ENCODE results near the gene PDK2. TPM values are rescaled to one million over a fixed set of nuclear protein-coding genes. Genes with fewer than 3 reads are reported as not detected.
"Not testable (repeated sequence)": the region's sequence is repeated elsewhere in the genome, so short reads cannot be mapped to it uniquely, and the experiment has no call there.

Gene PDK2
- total RNA-seq, 1 experiment from 2014 or later: 9.5 TPM

DNA sequence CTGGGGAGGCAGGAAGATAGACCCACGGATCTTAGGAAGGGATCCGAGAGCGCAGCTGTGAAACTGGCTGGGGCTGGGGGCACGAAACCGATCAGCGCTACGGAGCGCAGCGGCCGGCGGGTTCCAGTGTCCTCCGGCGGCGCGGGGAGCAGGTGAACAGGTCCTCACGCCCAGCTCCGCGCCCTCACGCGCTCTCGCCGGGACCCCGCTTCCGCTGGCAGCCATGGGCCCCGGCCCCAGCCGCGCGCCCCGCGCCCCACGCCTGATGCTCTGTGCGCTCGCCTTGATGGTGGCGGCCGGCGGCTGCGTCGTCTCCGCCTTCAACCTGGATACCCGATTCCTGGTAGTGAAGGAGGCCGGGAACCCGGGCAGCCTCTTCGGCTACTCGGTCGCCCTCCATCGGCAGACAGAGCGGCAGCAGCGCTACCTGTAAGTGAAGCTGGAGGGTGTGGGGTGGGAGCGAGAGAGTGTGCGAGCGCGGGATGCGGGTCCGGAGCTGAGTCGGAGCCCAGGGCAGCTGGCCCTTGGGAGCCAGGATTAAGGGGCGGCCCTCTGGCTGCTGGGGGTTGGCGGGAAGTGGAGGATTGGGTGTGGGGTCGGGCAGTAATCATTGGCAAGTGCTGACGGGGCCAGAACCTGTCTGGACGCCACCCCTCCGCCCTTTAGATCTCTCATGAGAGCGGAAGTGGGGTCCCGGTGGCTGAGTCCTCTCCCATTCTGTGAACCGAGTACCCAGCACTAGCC is 38.8 kb upstream of the PDK2 start:
- in situ Hi-C loops (cut with HindIII; ENCODE audit: low pct_unique_long_range_greater_than_20kb, low sequenced_read_pairs): no loop called here
- peak; percentile 64 for DNase-seq (ENCODE audit: low read depth, low spot score)

GRCh38 chr17:50056961-50057330 is 38.2 kb upstream of the PDK2 start:
- in situ Hi-C loops (cut with HindIII; ENCODE audit: low pct_unique_long_range_greater_than_20kb, low sequenced_read_pairs): no loop called here
- no peak for DNase-seq (ENCODE audit: low read depth, low spot score)

GRCh38 chr17:50057521-50057991 is 37.6 kb upstream of the PDK2 start:
- in situ Hi-C loops (cut with HindIII; ENCODE audit: low pct_unique_long_range_greater_than_20kb, low sequenced_read_pairs): no loop called here

GRCh38 chr17:50058296-50058953 is 36.7 kb upstream of the PDK2 start:
- no peak for DNase-seq (ENCODE audit: low read depth, low spot score)
- in situ Hi-C loops (cut with HindIII; ENCODE audit: low pct_unique_long_range_greater_than_20kb, low sequenced_read_pairs): no loop called here

More at GRCh38 chr17:50057521-50057991, 37.6 kb upstream of the PDK2 start:
- no peak for DNase-seq (ENCODE audit: low read depth, low spot score)

- no peak for DNase-seq (ENCODE audit: low read depth, low spot score)
- in situ Hi-C loops (cut with HindIII; ENCODE audit: low pct_unique_long_range_greater_than_20kb, low sequenced_read_pairs): no loop called here
Observed at GRCh38 chr17:50059256-50059655, 35.9 kb upstream of the PDK2 start.

- DNase-seq (ENCODE audit: low read depth, low spot score): no peak
- in situ Hi-C loops (cut with HindIII; ENCODE audit: low pct_unique_long_range_greater_than_20kb, low sequenced_read_pairs): no loop called here
Observed at GRCh38 chr17:50059759-50060273, 35.3 kb upstream of the PDK2 start.

DNA sequence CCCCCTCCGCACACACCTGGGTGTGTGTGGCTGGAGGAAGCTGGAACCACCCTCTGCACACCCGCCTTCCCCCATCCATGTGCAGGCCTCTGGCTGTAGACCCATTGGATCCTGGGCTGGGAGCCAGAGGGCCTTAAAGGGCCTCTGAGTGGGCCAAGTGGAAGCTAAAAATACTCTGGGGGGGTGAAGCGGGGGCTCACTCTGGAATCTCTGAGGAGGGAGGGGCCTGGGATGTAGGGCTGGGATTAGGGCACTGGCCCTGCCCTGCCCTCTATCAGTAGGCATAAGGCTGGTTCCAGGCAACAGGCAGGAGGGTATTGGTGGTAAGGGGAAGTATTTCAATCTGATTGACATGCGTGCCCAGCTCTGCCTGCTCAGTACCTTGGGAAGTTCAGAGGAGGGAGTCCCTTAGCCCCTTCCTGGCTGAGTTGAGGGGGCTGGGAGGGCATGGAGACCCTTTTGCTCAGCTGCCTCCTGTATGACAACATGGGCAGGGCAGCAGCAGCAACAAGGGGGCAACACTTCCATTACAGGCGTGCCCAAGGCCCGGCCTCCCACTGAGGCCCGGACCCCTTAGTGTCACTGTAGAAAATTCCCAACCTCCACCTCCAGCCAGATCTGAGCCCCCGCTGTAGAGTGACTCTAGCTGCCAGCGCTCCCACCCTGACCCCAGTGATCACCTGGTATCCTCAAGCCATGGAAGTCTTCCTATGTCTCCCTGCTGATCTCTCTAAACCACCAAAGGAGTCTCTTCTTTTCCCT is 34.0 kb upstream of the PDK2 start:
- in situ Hi-C loops (cut with HindIII; ENCODE audit: low pct_unique_long_range_greater_than_20kb, low sequenced_read_pairs): no loop called here
- no peak for DNase-seq (ENCODE audit: low read depth, low spot score)

DNA sequence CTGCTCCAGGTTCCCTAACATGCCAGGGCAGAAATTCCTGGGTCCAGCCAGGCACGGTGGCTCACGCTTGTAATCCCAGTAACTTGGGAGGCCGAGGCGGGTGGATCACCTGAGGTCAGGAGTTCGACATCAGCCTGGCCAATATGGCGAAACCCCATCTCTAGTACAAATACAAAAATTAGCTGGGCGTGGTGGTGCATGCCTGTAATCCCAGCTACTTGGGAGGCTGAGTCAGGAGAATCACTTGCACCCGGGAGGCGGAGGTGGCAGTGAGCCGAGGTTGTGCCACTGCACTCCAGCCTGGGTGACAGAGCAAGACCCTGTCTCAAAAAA is 33.5 kb upstream of the PDK2 start:
- DNase-seq (ENCODE audit: low read depth, low spot score); in situ Hi-C loops (cut with HindIII; ENCODE audit: low pct_unique_long_range_greater_than_20kb, low sequenced_read_pairs): not testable (repeated sequence)

- in situ Hi-C loops (cut with HindIII; ENCODE audit: low pct_unique_long_range_greater_than_20kb, low sequenced_read_pairs): no loop called here
- peak; percentile 49 for DNase-seq (ENCODE audit: low read depth, low spot score)
Observed at GRCh38 chr17:50062293-50063243, 32.6 kb upstream of the PDK2 start.

- DNase-seq (ENCODE audit: low read depth, low spot score): no peak
- in situ Hi-C loops (cut with HindIII; ENCODE audit: low pct_unique_long_range_greater_than_20kb, low sequenced_read_pairs): no loop called here
Observed at GRCh38 chr17:50063561-50064252, 31.4 kb upstream of the PDK2 start.

DNA sequence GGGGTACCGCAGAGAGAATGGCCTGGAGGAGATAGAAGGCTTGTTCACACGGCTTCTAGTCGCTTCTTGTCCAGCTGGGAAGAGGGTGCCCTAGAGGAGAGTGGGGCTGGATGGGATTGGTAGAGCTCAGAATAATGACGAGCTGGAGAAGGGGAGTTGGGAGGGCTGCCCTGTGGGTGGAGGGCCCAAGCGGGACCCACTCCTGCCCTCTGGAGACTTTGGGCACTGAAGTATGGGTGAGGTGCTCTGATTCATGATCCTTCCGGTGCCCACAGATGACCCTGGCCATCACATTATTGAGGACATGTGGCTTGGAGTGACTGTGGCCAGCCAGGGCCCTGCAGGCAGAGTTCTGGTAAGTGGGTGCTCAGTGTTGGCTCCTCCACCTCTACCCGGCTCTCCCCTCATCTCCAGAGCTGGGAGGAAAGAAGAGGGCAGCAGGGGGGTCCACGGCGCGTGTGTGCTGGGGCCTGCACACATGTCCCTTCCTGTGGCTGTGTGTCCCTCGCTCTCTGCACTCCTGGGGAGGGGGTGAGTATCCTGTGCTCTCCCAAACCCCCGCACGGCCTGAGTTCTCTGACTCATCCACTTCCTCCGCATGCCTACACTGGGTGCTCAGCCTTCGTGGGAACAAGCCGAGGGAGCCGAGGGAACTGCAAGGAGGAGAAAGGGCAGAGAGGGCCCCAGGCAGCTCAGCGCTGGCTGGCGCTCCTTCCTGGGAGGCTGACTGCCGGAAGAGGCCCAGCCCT is 30.7 kb upstream of the PDK2 start:
- peak; percentile 89 for DNase-seq (ENCODE audit: low read depth, low spot score)
- in situ Hi-C loops (cut with HindIII; ENCODE audit: low pct_unique_long_range_greater_than_20kb, low sequenced_read_pairs): no loop called here

DNA sequence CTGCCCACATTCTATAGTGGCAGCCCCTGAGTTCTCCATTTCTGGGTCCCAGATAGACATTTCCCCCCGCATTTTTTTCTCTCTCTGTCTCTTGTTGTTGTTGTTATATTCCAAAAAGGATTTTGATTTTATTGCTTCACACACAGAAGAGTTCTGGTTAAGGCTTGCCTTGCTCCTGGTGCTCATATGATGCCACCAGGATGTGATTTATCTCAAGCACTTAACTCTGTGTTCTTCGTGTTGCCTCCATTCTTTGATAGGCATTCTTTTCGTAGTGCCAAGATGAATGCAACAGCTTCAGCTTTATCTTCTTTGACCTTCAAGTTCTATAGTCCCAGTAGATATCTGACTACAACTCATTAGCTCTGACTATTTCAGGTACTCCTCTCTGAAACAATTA is 30.1 kb upstream of the PDK2 start:
- no peak for DNase-seq (ENCODE audit: low read depth, low spot score)
- in situ Hi-C loops (cut with HindIII; ENCODE audit: low pct_unique_long_range_greater_than_20kb, low sequenced_read_pairs): no loop called here

- in situ Hi-C loops (cut with HindIII; ENCODE audit: low pct_unique_long_range_greater_than_20kb, low sequenced_read_pairs): no loop called here
Observed at GRCh38 chr17:50066995-50067394, 28.2 kb upstream of the PDK2 start.

DNA sequence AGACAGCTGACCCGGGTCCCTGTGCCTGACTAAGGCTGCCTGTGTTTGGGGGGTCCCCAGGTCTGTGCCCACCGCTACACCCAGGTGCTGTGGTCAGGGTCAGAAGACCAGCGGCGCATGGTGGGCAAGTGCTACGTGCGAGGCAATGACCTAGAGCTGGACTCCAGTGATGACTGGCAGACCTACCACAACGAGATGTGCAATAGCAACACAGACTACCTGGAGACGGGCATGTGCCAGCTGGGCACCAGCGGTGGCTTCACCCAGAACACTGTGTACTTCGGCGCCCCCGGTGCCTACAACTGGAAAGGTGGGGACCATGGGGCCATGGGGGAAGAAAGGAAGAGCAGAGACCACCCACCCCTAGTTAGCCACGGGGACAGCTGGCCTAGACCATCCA is 27.2 kb upstream of the PDK2 start:
- no peak for DNase-seq (ENCODE audit: low read depth, low spot score)
- in situ Hi-C loops (cut with HindIII; ENCODE audit: low pct_unique_long_range_greater_than_20kb, low sequenced_read_pairs): no loop called here

More at GRCh38 chr17:50066995-50067394, 28.2 kb upstream of the PDK2 start:
- DNase-seq (ENCODE audit: low read depth, low spot score): no peak

- DNase-seq (ENCODE audit: low read depth, low spot score): no peak
- in situ Hi-C loops (cut with HindIII; ENCODE audit: low pct_unique_long_range_greater_than_20kb, low sequenced_read_pairs): no loop called here
Observed at GRCh38 chr17:50070908-50071680, 24.1 kb upstream of the PDK2 start.

DNA sequence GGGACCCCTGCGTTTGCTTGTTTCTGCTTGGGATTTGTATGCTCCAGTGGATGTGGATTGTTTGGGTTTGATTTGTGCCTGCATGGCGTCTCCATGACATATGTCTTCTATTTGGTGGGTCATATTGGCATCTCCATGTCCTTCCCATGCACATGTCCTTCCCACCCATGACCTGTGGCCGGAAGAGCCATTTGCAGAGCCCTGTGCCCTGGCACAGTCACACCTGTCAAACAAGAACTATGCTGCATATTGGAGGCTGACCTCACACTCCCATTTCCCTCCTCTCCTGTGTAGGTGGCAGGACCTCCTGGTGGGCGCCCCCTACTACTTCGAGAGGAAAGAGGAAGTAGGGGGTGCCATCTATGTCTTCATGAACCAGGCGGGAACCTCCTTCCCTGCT is 23.5 kb upstream of the PDK2 start:
- in situ Hi-C loops (cut with HindIII; ENCODE audit: low pct_unique_long_range_greater_than_20kb, low sequenced_read_pairs): no loop called here
- DNase-seq (ENCODE audit: low read depth, low spot score): no peak
